Frontal cortex (tissue), 4 donors: ENCODE data around the gene SMIM30. TPM values are rescaled to one million over a fixed set of nuclear protein-coding genes. Genes with fewer than 3 reads are reported as not detected.

Source experiments
- DNase-seq, 2 donors: peaks; one replicate each; pipeline ENCODE4 v3.0.0; 2012; ENCODE audit warnings: low spot score in 2 of 2
- FAIRE-seq: peaks from 2 replicates; lab custom pipeline; 2012; peaks lifted over from hg19 to GRCh38; lab: Jason Lieb, UNC
- total RNA-seq: library from RNA; depleted of rRNA; stranded (reverse); fragments of >200 nt; gene quantifications from one replicate; pipeline ENCODE4 v1.2.3, GENCODE V29; 2014
- donor health status: control.
- donor health status: control.
- donor health status: control.

The SMIM30 gene
- total RNA-seq, 1 donor from 2014 or later: 24.5 TPM

GRCh38 chr7:113113912-113114311, 4.4 kb downstream of the SMIM30 start:
- FAIRE-seq: no peak
- no peak for DNase-seq

GRCh38 chr7:113109718-113110117, 8.6 kb downstream of the SMIM30 start:
- FAIRE-seq (no peak), DNase-seq (no peak)

DNA sequence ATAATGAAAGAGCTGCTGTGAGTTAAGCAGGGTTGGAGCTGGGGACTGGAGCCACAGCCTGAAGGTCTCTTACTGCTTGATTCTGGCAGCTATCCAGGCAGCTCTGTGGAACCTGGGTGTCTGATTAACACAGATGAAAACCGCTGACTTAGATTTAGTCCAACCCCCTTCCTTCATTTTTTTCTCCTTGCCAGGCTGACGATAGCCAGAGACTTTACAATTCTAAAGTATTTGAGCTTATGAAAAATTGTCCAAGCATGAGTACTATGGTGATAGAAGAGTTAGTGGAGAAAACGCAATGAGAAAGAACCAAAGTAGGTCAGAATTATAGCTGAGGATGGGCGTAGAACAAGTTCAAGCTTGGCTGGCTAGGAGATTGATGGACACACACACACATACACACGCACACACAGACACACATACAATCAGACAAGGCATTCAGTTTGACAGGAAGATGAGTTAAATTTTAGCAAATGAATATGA, 18.2 kb downstream of the SMIM30 start:
- FAIRE-seq (no peak), DNase-seq (no peak)

DNA sequence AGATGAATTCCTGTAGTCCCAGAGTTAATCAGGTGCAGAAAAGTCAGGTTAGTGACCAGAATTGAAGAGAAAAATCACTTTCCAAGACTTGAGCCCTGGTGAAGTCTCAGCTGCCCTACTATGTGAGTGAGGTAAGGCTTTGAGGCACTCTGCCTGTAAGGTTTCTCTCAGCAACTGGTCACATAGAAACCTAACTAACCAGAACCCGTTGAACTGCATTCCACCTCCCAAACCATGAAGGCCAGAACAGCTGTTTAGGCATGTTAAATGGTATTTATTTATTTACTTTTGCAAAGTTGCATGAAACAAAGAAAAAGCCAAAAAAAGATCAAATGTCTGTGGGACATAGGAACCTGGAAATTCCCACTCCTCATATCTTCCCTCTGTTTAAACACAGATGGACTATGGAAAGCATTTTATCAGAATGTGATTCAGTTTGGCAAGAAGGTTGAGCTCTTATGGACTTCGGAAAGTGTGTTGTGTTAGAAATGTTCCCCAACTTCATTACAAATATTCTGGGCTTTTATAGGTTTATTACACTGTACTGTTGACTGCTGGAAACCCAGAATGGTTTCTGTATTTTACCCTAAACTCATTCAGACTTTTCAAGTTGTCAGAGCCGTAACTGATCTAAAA, 19.0 kb downstream of the SMIM30 start:
- DNase-seq: no peak
- no peak for FAIRE-seq

- no peak for DNase-seq
- no peak for FAIRE-seq
These were observed 23.7 kb downstream of the SMIM30 start for GRCh38 chr7:113094517-113095249.

GRCh38 chr7:113093561-113093960, 24.8 kb downstream of the SMIM30 start:
- FAIRE-seq: no peak

DNA sequence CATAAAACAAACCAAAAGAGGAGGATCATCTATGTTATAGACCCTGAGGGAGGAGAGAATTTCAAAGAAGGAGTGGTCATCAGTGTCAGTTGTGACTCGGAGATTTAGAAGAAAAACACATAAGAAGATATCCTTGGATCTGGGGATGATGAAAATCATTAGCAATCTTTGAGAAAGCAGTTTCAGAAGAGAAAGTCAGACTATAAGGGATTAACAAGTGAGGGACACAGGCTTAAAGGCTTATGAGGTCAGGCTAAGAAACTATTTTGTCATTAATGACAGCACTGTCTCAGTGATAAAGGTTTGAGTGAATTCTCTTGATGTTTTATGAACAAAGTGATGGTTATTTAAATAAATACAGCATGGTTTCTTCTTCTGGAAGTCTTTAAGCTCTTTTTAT, 25.6 kb downstream of the SMIM30 start:
- FAIRE-seq: no peak

More at GRCh38 chr7:113093561-113093960, 24.8 kb downstream of the SMIM30 start:
- no peak for DNase-seq

GRCh38 chr7:113087071-113087998, 31.0 kb downstream of the SMIM30 start:
- DNase-seq: peak; percentile 40 to 51
- no peak for FAIRE-seq

More for the DNA sequence above, 25.6 kb downstream of the SMIM30 start:
- no peak for DNase-seq

GRCh38 chr7:113086431-113086888, 31.9 kb downstream of the SMIM30 start, which contains the start of gene GPR85:
TSS of gene GPR85 (minus strand) at chr7:113086827. CDS start at chr7:113084721, 2,106 bp downstream.
- DNase-seq: peak; percentile 54 to 61
- no peak for FAIRE-seq

DNA sequence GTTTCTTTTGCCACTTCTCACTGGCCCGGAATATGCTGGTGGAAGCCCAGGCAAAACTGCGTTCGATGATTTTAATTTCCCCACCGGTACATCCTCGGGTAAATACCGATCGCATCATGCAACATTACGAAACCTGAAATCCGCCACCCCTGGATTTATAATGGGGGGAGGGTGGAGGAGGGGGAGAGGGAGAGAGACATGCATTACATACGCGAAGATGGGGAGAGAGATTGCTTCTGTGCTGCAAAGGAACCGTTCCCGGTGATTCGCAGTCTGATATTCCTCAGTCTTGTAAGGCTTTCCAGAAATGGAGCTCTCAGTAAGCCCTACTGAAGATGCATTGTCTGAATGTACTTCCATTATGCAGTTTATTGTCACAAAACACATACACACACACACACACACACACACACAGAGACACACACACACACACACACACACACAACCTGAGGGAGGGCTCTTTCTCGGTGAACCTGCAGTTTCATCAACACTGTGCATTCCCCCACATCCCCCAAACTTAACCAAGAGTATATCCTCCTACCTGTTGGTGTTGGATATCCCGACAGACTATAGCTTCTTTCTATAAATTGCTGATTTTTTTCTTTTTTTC, 32.5 kb downstream of the SMIM30 start:
- DNase-seq (peak in 1 of 2 donors; percentile 13), FAIRE-seq (no peak)

- FAIRE-seq (no peak), DNase-seq (no peak)
These were observed 33.7 kb downstream of the SMIM30 start for GRCh38 chr7:113084496-113085172.

DNA sequence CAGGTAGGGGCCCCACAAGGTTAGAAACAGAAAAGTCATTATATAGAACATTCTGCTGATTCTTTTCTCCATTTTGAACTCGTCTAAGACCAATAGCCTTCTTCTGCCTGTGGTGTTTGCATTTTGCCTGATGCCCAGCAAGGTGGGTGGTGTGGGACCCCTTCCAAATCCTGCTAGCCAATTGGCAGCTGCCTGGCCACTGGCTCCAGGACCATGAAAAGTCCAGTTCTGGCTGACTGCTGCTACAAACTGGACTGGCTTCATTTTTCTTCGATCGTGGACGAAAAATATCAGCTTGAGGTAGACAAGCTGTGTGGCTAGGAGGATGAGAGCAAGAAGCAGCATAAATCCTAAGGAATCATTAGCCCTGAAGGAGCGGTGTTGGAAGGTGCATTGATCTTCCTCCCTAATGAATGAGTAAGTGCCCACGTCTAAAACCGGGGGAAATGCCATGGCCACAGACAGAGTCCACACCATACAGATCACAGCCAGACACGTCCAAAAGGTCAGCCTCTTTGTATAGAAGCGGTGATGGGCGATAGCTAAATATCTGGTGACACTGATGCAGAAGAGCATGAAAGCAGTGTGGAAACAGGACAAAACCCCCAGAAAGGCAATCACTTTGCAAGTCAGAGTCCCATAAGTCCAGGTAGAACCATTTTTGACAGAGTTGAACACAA, 34.4 kb downstream of the SMIM30 start:
- no peak for DNase-seq
- no peak for FAIRE-seq

DNA sequence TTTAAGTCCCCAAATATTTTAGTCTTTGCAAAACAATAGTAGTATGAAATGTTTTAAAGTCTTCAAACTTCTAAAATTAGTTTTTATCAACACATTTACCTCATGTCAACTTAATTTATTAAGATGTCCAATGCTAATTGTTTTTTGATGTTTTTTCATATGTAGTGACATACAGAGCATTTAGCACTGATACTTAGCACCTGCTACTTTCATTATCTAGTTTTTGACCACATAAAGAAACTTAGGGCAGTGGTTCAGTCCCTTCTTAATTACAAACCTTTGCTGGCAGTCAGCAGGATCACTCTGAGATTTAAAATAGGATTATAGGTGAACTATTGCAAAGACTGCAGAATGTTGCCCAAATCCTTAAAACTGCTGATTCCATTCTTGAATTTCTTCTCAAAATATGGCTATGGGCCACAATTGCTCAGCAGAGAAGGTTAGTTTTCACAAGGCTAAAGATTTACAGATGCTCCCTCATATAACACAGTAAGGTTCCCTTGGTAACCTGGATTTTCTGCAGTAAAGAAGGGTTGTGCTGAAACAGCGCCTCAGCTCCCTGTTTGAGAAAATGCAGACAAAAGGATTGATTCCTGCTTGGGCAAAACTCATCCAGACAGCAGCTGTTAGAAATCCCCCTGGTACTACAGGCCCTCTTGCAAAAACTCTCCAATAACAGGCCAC, 35.1 kb downstream of the SMIM30 start:
- DNase-seq: no peak
- FAIRE-seq: no peak

GRCh38 chr7:113078331-113078730, 40.0 kb downstream of the SMIM30 start:
- DNase-seq (no peak), FAIRE-seq (no peak)

GRCh38 chr7:113076703-113077102, 41.7 kb downstream of the SMIM30 start:
- FAIRE-seq (no peak), DNase-seq (no peak)

GRCh38 chr7:113071465-113071864, 46.9 kb downstream of the SMIM30 start:
- FAIRE-seq: no peak
- DNase-seq: no peak
